AG09309 (cell line): ENCODE data around the gene PARD3.

ENCODE experiments used
- DNase-seq: peaks from one replicate; pipeline ENCODE4 v3.0.0-alpha.2; 2010; ENCODE audit warnings: low read depth
- H3K4me3 ChIP-seq: 2 replicates; pipeline ENCODE4 v1.5.1; 2011; ENCODE audit warnings: mild to moderate bottlenecking, low read depth, low read length, moderate library complexity; ENCODE audit not compliant: control insufficient read depth
- TF ChIP-seq, protein P1 (sequence below): IDR thresholded peaks from 2 replicates; pipeline ENCODE4 v1.5.1; 2011; ENCODE audit warnings: mild to moderate bottlenecking, low read depth, low read length, inconsistent platforms; ENCODE audit not compliant: insufficient read depth, control insufficient read depth; ENCODE audit errors: missing control alignments

Gene PARD3

DNA sequence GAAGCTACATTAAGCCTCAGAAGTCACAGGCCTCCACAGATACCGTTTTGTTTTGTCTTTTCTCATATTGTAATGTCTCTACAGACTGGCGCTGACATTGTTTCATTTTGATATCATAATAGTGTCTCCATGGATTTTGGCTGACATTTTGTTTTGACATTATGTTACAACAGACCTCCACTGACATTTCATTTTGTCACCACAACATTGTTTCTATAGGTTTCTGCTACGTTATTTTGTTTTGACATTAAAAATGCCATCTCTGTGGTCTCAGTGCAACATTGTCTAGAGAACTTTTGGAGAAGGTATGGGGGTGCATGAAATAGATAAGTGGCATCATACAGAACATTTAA lies 666.8 kb downstream of the PARD3 start:
- TF ChIP-seq, protein P1, sequence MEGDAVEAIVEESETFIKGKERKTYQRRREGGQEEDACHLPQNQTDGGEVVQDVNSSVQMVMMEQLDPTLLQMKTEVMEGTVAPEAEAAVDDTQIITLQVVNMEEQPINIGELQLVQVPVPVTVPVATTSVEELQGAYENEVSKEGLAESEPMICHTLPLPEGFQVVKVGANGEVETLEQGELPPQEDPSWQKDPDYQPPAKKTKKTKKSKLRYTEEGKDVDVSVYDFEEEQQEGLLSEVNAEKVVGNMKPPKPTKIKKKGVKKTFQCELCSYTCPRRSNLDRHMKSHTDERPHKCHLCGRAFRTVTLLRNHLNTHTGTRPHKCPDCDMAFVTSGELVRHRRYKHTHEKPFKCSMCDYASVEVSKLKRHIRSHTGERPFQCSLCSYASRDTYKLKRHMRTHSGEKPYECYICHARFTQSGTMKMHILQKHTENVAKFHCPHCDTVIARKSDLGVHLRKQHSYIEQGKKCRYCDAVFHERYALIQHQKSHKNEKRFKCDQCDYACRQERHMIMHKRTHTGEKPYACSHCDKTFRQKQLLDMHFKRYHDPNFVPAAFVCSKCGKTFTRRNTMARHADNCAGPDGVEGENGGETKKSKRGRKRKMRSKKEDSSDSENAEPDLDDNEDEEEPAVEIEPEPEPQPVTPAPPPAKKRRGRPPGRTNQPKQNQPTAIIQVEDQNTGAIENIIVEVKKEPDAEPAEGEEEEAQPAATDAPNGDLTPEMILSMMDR = no peak
- DNase-seq = no peak
- no peak overlapping the region for H3K4me3 ChIP-seq

DNA sequence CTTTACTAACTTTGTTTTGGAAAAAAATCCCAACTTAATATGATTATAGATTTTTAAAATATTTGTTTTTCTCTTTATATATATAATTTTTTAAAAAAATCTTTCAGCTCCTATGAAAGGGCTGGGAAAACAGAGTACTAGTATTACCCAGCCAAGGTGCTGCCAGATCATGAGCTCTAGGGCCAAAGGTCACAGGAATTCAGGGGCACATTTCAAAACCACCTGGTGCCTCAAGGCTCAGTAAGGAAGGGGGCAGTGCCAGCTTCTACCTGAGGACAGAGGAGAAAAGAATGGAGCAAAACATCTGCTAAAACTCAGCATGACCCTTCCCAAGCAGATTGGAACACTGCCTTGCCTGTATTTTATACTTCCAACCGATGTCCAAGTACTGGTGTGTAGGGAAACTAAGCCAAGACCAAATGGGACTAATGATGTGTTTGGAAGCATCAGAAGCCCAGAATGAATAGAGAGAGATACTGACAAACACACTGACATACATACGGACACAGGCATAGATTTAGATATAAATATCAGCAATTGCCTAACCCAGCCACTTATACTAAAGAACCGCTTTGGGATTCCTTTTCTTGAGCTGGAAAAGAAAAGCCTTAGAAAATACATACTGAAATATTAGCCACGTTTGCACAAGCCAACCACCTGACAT lies 667.3 kb downstream of the PARD3 start:
- DNase-seq = no peak

DNA sequence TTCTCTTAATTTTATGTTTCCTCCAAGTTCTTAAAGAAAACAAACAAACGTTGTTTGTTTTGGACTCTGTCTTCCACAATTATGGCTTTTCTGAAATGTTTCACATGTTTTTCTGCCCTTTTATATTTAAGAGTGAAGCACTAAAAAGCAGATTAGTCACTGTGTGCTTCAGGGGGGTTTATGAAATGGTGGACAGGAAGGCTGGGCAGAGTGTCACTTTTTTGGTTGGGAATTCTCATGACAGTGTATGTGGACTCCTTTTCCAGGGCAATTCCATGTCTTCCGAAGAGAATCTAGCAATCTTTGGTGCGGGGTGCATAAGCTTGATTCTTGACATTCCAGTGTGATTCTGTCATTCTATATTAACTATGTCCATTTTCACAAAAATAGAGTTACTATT lies 669.4 kb downstream of the PARD3 start:
- TF ChIP-seq, protein P1 = no peak
- DNase-seq = no peak
- H3K4me3 ChIP-seq = no peak overlapping the region

More for the DNA sequence above, 667.3 kb downstream of the PARD3 start:
- TF ChIP-seq, protein P1 = no peak
- no peak overlapping the region for H3K4me3 ChIP-seq

DNA sequence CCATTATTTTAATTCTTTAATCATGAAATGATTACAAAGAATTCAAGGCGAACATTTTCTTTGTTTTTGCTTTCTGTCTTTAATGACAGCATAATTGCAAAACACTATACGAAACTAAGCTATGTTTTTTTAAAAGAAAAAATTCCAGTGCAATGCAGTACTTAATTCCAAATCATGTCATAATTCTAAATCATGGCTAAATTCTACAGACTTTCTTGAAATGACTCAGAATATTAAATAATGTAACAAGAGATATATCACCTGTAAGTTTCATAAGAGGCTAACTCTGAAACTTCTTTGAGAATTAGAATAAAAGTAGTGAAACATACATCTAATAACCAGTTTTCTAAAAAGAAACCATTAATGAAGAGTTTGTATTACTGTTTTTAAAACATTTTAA lies 671.6 kb downstream of the PARD3 start:
- no peak for DNase-seq
- TF ChIP-seq, protein P1 = no peak
- no peak overlapping the region for H3K4me3 ChIP-seq

DNA sequence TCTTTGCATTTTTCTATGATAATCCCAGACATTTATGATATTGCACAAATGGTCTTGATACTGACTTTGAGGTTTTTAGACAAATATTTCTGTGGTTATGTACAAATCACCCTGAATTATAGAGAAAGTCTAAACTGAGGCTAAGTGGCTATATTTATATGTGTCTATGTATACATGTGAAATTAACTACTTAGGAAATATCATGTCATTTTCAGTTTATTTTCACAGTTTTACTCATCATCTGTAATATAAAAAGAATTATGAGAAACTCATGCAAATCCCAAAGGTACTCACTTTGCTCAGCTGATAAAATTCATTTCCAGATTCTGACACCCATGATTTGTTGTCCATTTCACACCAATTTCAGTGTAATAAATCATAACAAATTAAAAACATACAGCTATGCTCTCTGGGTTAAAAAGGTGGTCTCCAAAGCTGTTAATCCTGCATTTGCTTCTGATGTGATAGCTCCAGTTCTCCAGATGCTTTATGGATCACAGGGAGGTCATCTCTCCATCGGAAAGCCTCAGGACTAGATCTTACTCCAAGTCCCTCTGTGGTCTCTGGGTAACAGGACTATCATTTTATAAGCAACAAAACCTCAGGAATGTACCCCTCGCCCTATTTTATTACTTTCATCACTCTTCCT lies 673.9 kb downstream of the PARD3 start:
- DNase-seq = no peak
- TF ChIP-seq, protein P1 = no peak
- H3K4me3 ChIP-seq = no peak overlapping the region

DNA sequence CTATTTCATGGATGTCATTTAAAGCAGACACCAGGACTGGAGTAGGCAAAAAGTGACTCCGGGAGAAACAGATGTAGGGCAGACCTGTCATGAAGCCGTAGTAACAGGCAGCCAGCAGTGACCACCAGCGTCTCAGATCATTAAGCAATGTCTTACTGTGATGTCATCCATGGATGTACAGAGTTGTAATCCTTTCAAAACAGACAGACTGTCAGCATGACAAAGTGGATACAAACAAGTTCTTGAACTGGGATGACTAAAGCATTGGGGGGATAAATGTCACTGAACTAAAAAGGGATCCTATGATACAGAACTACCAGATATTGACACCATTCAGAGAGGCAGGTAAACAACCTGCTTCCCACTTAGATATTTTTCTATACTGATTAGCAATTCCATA lies 675.5 kb downstream of the PARD3 start:
- H3K4me3 ChIP-seq = no peak overlapping the region
- TF ChIP-seq, protein P1 = no peak
- no peak for DNase-seq

DNA sequence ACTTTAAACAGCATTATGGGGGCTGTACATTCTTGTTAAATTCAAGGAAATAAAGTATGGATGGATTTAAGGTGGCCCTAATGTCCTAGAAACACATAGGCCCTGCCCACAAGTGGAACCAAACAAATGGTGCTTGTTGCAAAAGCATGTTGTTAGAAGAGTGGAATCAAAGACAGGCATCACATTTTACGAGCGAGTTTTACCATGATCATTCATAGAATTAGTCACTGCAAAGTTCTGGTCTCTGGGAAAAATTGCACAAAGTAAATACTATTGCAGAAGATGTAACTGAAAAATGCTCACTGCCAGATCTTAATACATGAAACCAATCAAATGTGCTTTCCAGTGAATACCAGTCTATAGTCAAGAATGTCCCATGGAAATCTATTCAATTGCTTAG lies 677.1 kb downstream of the PARD3 start:
- TF ChIP-seq, protein P1 = no peak
- H3K4me3 ChIP-seq = no peak overlapping the region
- peak; percentile 81 for DNase-seq
